Adrenal gland (tissue), 5 donors: ENCODE measurements around the gene DKC1.

ENCODE experiments used
- CTCF ChIP-seq, 6 experiments: fragments of 450-650 bp in 4 of 6; fragments of 200-600 bp in 2 of 6; sonication (generic) in 1 of 6; IDR thresholded peaks; 1 replicate in 5 of 6; 2 replicates in 1 of 6; pipeline versions ENCODE4 v1.5.1 to v1.8.0; 2016 to 2021; ENCODE audit warnings: antibody characterized with exemption in 6 of 6, mild to moderate bottlenecking in 2 of 6, moderate library complexity in 1 of 6
- POLR2A ChIP-seq, 2 donors: fragments of 450-650 bp; IDR thresholded peaks; one replicate each; pipeline ENCODE4 v1.6.1; 2017; ENCODE audit warnings: antibody characterized with exemption in 2 of 2, mild to moderate bottlenecking in 2 of 2, moderate library complexity in 1 of 2
- donor health status: DM: no; HTN: no; CAD: no.

GRCh38 chrX:154761977-154762536 is 607 bp upstream of the DKC1 start:
- no peak for TF ChIP-seq CTCF (IDR thresholded peaks at IDR 0.05)
- TF ChIP-seq POLR2A (IDR thresholded peaks at IDR 0.05) = no peak
